ENCODE data around the gene TEX35. TPM values are rescaled to one million over a fixed set of nuclear protein-coding genes. Genes with fewer than 3 reads are reported as not detected.

Gene TEX35
- total RNA-seq = under 0.01 TPM in 1 of 2 replicates, not detected in the other

DNA sequence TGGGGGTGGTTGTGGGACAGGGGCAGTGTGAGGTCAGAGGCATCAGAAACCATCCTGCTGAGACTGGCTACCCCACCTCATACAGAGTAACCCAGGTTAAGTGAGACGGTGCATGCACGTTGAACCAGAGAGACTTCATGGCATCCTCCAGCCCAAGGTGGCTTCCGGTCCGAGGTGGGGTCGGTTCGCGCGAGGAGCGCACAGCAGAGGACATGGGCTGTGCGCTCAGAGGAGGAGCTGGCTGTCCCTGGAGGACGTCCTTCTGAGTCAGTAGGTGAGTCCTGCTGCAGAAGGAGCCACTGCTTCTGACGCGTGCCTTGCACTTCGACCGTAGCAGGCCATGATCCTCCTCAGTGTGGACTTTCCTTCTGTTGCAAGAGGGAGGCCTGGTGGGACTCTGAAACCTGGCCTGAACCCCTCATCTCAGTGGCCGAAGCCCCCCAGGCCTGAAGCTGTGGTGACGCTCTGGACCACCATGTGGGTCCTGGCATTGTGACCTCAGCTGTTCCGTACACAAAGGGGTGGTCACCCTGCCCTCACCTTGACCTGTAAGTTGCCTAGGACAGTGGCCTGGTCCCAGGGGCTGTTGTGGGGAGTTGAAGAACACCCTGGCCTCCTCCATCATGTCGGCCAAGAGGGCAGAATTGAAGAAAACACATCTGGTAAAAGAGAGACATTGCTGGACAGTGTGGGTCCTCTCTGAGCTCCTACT lies at the start of gene TEX35:
TSS of gene TEX35 (plus strand) at position 544 of the 712 bp plus-strand sequence. CDS start at position 624, 80 bp downstream.

DNA sequence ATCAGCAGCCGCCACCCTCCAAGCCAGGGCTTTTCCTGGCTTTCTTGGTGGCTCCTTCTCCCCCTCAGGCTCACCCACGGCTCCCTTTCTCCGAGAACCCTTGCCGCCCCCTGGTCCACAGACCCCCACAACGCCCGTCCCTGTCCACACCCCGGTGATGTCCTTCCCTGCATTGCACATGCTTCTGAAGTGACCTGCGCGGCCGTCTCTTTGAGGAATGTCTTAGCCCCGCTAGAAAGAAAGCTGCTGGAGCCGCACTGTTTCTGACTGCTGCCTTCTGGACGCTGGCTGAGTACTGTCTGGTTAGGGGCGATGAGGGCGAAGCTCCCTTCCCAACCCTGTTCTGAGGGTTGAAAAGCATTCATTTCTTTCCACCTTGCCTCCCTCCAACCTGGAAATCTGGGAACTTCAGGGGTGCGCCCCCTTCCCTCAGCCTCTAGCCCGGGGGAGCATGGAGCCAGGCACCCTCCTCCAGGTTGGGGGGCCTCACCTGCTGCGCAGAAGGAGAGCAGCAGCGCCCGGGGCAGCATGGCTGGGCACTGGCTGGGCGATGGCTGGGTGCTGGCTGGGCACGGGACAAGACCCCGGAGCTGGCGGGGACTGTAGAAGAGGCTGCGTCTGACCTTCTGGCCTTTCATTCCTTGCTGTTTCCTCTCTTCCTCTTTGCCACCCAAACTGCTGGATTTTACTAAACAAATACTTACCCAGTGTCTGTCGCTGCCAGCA lies 16.3 kb upstream of the TEX35 start, which contains the start of gene CLEC20A:
TSS of gene CLEC20A (minus strand) at position 555 of the 726 bp plus-strand sequence. CDS start at position 530, 25 bp downstream.

Other genes with a start within 250 kb of the TEX35 start
- not detected in 2 replicates for gene CLEC20A, start 16.1 kb upstream of the TEX35 start, total RNA-seq
- 78.4 and 102 TPM in 2 replicates for gene RALGPS2, start 212.1 kb downstream of the TEX35 start, total RNA-seq